GM12878 (cell line): ENCODE results near the gene SLC2A4RG. TPM values are rescaled to one million over a fixed set of nuclear protein-coding genes. Genes with fewer than 3 reads are reported as not detected.

ENCODE experiments used
- ATAC-seq: fragments of 200-7000 bp; cut with Tn5 transposase; 3 replicates; pipeline ENCODE4 v1.9.1; 2020; ENCODE audit warnings: mild to moderate bottlenecking, moderate library complexity
- BruUV-seq: library from RNA; stranded (reverse); fragments of 400-500 nt; replicated peaks from 2 replicates; lab custom pipeline; 2021; lab: Mats Ljungman, UMichigan
- CTCF ChIA-PET: fragments of 300-600 bp; sonication (Branson Sonifier 250); formaldehyde crosslinking; extraction: SDS; loops from one replicate; lab custom pipeline; 2021; ENCODE audit warnings: inconsistent platforms; lab: Yijun Ruan, JAX
- POLR2A ChIA-PET: fragments of 350-600 bp; formaldehyde crosslinking; extraction: SDS; loops from one replicate; lab custom pipeline; 2021; ENCODE audit warnings: inconsistent platforms; lab: Charles Lee
- RAD21 ChIA-PET: fragments of 300-600 bp; sonication (Branson Sonifier 250); formaldehyde crosslinking; loops from one replicate; lab custom pipeline; 2023; ENCODE audit warnings: antibody characterized with exemption; ENCODE audit not compliant: unreplicated experiment; lab: Charles Lee
- SMC1A ChIA-PET: fragments of 300-600 bp; sonication (Branson Sonifier 250); formaldehyde crosslinking; loops from one replicate; lab custom pipeline; 2023; ENCODE audit not compliant: unreplicated experiment, uncharacterized antibody; lab: Charles Lee
- DNase-seq: peaks from one replicate; pipeline ENCODE4 v3.0.0-alpha.2; 2011; ENCODE audit warnings: low read depth, low spot score
- FAIRE-seq: peaks from 3 replicates; lab custom pipeline; 2011; peaks lifted over from hg19 to GRCh38; lab: Jason Lieb, UNC
- H2AFZ ChIP-seq: 2 replicates; pipeline ENCODE4 v1.6.0; 2011; ENCODE audit warnings: low read depth, low read length, control low read depth; ENCODE audit not compliant: control insufficient read depth
- H3K27ac ChIP-seq: 2 replicates; pipeline ENCODE4 v1.5.1; 2011; ENCODE audit warnings: control low read depth; ENCODE audit not compliant: control insufficient read depth, insufficient read depth
- H3K27me3 ChIP-seq, 2 experiments: replicated peaks in 1 of 2; 2 replicates each; pipeline versions ENCODE4 v1.6.0 to v1.6.1; 2011; ENCODE audit warnings: low read length in 1 of 2; ENCODE audit not compliant: control insufficient read depth in 2 of 2, insufficient read depth in 2 of 2
- H3K36me3 ChIP-seq, 2 experiments: 2 replicates each; pipeline ENCODE4 v1.5.1; 2011; ENCODE audit warnings: low read length in 1 of 2; ENCODE audit not compliant: control insufficient read depth in 2 of 2, insufficient read depth in 2 of 2
- H3K4me1 ChIP-seq: 2 replicates; pipeline ENCODE4 v1.6.1; 2011; ENCODE audit warnings: mild to moderate bottlenecking, low read length, moderate library complexity, mixed read lengths; ENCODE audit not compliant: control insufficient read depth, insufficient read depth
- H3K4me2 ChIP-seq: 2 replicates; pipeline ENCODE4 v1.6.0; 2011; ENCODE audit warnings: control low read depth; ENCODE audit not compliant: control insufficient read depth, insufficient read depth
- H3K4me3 ChIP-seq: fragments of 200-600 bp; sonication (generic); 2 replicates; pipeline ENCODE4 v1.5.1; 2016
- H3K79me2 ChIP-seq: 2 replicates; pipeline ENCODE4 v1.6.0; 2011; ENCODE audit warnings: low read length; ENCODE audit not compliant: control insufficient read depth, insufficient read depth
- H3K9ac ChIP-seq: 2 replicates; pipeline ENCODE4 v1.8.0; 2011; ENCODE audit warnings: low read length, control low read depth, mixed read lengths; ENCODE audit not compliant: control insufficient read depth, insufficient read depth
- H3K9me3 ChIP-seq: replicated peaks from 3 replicates; pipeline ENCODE4 v1.5.1; 2011; ENCODE audit warnings: mild to moderate bottlenecking, low read length; ENCODE audit not compliant: control insufficient read depth, insufficient read depth
- H4K20me1 ChIP-seq: 2 replicates; pipeline ENCODE4 v1.6.0; 2011; ENCODE audit not compliant: control insufficient read depth, insufficient read depth
- BCL11A ChIP-seq: IDR thresholded peaks from 2 replicates; pipeline ENCODE4 v1.6.1; 2011; ENCODE audit warnings: low read depth, low read length
- CBX3 ChIP-seq: fragments of 200-600 bp; sonication (generic); IDR thresholded peaks from 2 replicates; pipeline ENCODE4 v1.6.1; 2016; ENCODE audit warnings: low read depth, borderline replicate concordance
- CBX5 ChIP-seq: sonication (generic); IDR thresholded peaks from 2 replicates; pipeline ENCODE4 v1.6.1; 2016; ENCODE audit warnings: low read depth, moderate library complexity, mild to moderate bottlenecking, inconsistent platforms
- EP300 ChIP-seq, 2 experiments: fragments of 150-350 bp in 1 of 2; IDR thresholded peaks; 2 replicates each; pipeline ENCODE4 v1.6.1; 2011 to 2012; ENCODE audit warnings: low read depth in 2 of 2, low read length in 2 of 2, borderline replicate concordance in 1 of 2, improper control_type of control experiment in 1 of 2, inconsistent platforms in 1 of 2; ENCODE audit not compliant: control insufficient read depth in 1 of 2
- FOXK2 ChIP-seq: fragments of 450-650 bp; IDR thresholded peaks from 2 replicates; pipeline ENCODE4 v1.6.1; 2017; ENCODE audit warnings: mild to moderate bottlenecking, moderate library complexity
- GABPA ChIP-seq: IDR thresholded peaks from 2 replicates; pipeline ENCODE4 v1.6.1; 2014; ENCODE audit warnings: antibody characterized with exemption, low read depth, mild to moderate bottlenecking, inconsistent platforms
- IKZF2 ChIP-seq, 2 experiments: fragments of 450-650 bp; IDR thresholded peaks; 2 replicates each; pipeline ENCODE4 v1.6.1; 2017; ENCODE audit warnings: mild to moderate bottlenecking in 2 of 2, moderate library complexity in 2 of 2
- POLR2AphosphoS2 ChIP-seq: IDR thresholded peaks from 2 replicates; pipeline ENCODE4 v1.6.1; 2011; ENCODE audit warnings: low read depth, mild to moderate bottlenecking, low read length, improper control_type of control experiment, moderate library complexity
- SMARCA5 ChIP-seq: fragments of 450-650 bp; IDR thresholded peaks from 2 replicates; pipeline ENCODE4 v1.6.1; 2017; ENCODE audit warnings: mild to moderate bottlenecking
- SMC3 ChIP-seq: IDR thresholded peaks from 2 replicates; pipeline ENCODE4 v1.6.1; 2011; ENCODE audit warnings: low read length, improper control_type of control experiment, borderline replicate concordance
- SREBF2 ChIP-seq: IDR thresholded peaks from 2 replicates; pipeline ENCODE4 v1.6.1; 2012; ENCODE audit warnings: mild to moderate bottlenecking, low read length
- TCF3 ChIP-seq: IDR thresholded peaks from 2 replicates; pipeline ENCODE4 v1.6.1; 2012; ENCODE audit warnings: low read depth, mild to moderate bottlenecking, low read length, borderline replicate concordance; ENCODE audit not compliant: insufficient read depth
- YBX1 ChIP-seq: fragments of 450-650 bp; IDR thresholded peaks from 2 replicates; pipeline ENCODE4 v1.6.1; 2016; ENCODE audit warnings: antibody characterized with exemption
- ZNF274 ChIP-seq: IDR thresholded peaks from one replicate; pipeline ENCODE4 v1.8.0; 2011; ENCODE audit not compliant: insufficient read length, insufficient read depth
- WGBS: methylation state at CpG from one replicate; pipeline ENCODE4 v1.1.6; 2016; ENCODE audit warnings: low lambda C conversion rate; ENCODE audit not compliant: insufficient replicate concordance, insufficient coverage; ENCODE audit errors: missing lambda C conversion rate; 5-methylcytosine and 5-hydroxymethylcytosine counted together
- in situ Hi-C: fragments of 300-500 bp; cut with MboI; formaldehyde crosslinking; loops from 9 replicates; pipeline ENCODE4 v1.14.3; 2018; ENCODE audit warnings: mixed read lengths
- intact Hi-C: fragments of 100-400 bp; cut with micrococcal nuclease; formaldehyde crosslinking; loops from one replicate; pipeline ENCODE4 v1.14.2; 2022; ENCODE audit not compliant: unreplicated experiment
- polyA plus RNA-seq, 11 experiments: library from polyadenylated mRNA; depleted of rRNA in 4 of 11; unstranded in 6 of 11; stranded (reverse) in 5 of 11; fragments of >200 nt; fragmentation: Nextera tagmentation in 4 of 11; fragmentation: Illumina TruSeq in 1 of 11; extraction: Ambion mirVana in 4 of 11; extraction: Trizol in 1 of 11; gene quantifications; 1 replicate in 1 of 11; 2 replicates in 10 of 11; pipeline versions ENCODE4 v1.2.1 to v1.2.3, GENCODE V29; 2011 to 2016; ENCODE audit warnings: inconsistent platforms in 2 of 11, missing spikeins in 2 of 11, low read depth in 1 of 11
- total RNA-seq, 4 experiments: library from RNA; depleted of rRNA in 3 of 4; stranded (reverse); fragments of >200 nt in 3 of 4; fragmentation: Illumina TruSeq in 1 of 4; extraction: Trizol in 1 of 4; gene quantifications; 2 replicates each; pipeline versions ENCODE4 v1.2.1 to v1.2.3, GENCODE V29; 2013 to 2021
- TF ChIP-seq, protein P1 (sequence below): fragments of 150-350 bp; IDR thresholded peaks from 2 replicates; pipeline ENCODE4 v1.6.1; 2014; ENCODE audit warnings: mild to moderate bottlenecking, low read depth, low read length
- TF ChIP-seq, protein P2 (sequence below): IDR thresholded peaks from 2 replicates; pipeline ENCODE4 v1.6.1; 2012; ENCODE audit warnings: low read depth, low read length, improper control_type of control experiment
- TF ChIP-seq, protein P3 (sequence below): fragments of 450-650 bp; IDR thresholded peaks from 2 replicates; pipeline ENCODE4 v1.6.1; 2016; ENCODE audit warnings: mild to moderate bottlenecking
- TF ChIP-seq, protein P4 (sequence below): IDR thresholded peaks from 2 replicates; pipeline ENCODE4 v1.6.1; 2012; ENCODE audit warnings: improper control_type of control experiment, low read depth, low read length; ENCODE audit not compliant: insufficient replicate concordance

The SLC2A4RG gene
- total and polyA plus RNA-seq, 10 of the 15 experiments (the other 5 are each of a cell fraction or from before 2014, with no cell fraction given) = 0.34 to 65.9 (median 13.3) TPM

DNA sequence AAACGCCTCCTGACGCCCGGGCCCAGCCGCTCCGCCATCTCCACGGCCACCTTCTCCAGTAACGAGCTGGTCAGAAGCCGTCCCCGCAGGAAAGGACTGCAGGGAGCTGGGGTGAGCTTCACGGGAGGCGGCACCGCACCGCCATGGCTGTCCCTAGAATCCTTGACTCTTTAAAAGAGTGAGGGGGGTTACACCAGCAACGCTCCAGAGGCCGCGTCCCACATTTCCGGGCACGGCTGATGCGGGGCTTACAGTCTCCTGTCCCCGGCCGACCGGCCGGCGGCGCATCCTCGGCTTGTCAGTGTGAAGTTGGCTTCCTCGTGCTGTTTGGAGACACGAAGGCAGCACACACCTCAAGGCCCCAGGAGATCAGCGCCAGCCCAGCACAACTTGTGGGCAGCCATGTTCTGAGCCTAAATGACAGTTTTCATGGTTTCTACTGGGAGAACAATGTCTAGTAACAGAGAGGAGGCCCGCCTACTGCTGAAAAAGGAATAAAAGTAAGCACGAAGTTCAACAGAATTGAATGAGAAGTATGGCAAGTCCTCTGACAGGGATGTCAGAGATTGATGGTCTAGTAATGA, 30.4 kb downstream of the SLC2A4RG start:
- WGBS = 79% methylated on average over 31 of the region's 31 CpGs
- CTCF ChIA-PET = no interaction called here
- no peak overlapping the region for H3K9ac ChIP-seq
- H3K4me3 ChIP-seq = no peak overlapping the region
- H2AFZ ChIP-seq = no peak overlapping the region
- POLR2A ChIA-PET = no interaction called here
- ATAC-seq (no peak), DNase-seq (no peak), FAIRE-seq (no peak)
- H3K9me3 ChIP-seq = no peaks in the 10 kb centered on the region
- no peaks in the 10 kb centered on the region for H3K79me2 ChIP-seq
- RAD21 ChIA-PET = no interaction called here
- intact Hi-C loops (no loop called here), in situ Hi-C loops (no loop called here)
- H3K4me1 ChIP-seq = no peaks in the 10 kb centered on the region
- no peaks in the 10 kb centered on the region for H3K36me3 ChIP-seq
- H3K27ac ChIP-seq = no peak overlapping the region
- H4K20me1 ChIP-seq = no peaks in the 10 kb centered on the region
- H3K4me2 ChIP-seq = no peak overlapping the region
- H3K27me3 ChIP-seq = no peaks in the 10 kb centered on the region
- no TSS peak for BruUV-seq
- SMC1A ChIA-PET = interaction anchor here (0.6 kb wide), 1 partner anchor 11 kb away, joined by 3 read pairs; no protein-coding TSS in a partner anchor
- no peak for TF ChIP-seq FOXK2
- TF ChIP-seq, protein P1, sequence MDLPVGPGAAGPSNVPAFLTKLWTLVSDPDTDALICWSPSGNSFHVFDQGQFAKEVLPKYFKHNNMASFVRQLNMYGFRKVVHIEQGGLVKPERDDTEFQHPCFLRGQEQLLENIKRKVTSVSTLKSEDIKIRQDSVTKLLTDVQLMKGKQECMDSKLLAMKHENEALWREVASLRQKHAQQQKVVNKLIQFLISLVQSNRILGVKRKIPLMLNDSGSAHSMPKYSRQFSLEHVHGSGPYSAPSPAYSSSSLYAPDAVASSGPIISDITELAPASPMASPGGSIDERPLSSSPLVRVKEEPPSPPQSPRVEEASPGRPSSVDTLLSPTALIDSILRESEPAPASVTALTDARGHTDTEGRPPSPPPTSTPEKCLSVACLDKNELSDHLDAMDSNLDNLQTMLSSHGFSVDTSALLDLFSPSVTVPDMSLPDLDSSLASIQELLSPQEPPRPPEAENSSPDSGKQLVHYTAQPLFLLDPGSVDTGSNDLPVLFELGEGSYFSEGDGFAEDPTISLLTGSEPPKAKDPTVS = no peak
- TF ChIP-seq EP300 (IDR thresholded peaks at IDR 0.05; ENCODE audit: borderline replicate concordance in 1 of 2, control insufficient read depth in 1 of 2, low read depth in 2 of 2, low read length in 2 of 2) = no peak
- TF ChIP-seq CBX5 = no peak
- no peak for TF ChIP-seq SMARCA5
- TF ChIP-seq YBX1 = no peak
- TF ChIP-seq, protein P2, sequence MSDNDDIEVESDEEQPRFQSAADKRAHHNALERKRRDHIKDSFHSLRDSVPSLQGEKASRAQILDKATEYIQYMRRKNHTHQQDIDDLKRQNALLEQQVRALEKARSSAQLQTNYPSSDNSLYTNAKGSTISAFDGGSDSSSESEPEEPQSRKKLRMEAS = no peak
- TF ChIP-seq, protein P3, sequence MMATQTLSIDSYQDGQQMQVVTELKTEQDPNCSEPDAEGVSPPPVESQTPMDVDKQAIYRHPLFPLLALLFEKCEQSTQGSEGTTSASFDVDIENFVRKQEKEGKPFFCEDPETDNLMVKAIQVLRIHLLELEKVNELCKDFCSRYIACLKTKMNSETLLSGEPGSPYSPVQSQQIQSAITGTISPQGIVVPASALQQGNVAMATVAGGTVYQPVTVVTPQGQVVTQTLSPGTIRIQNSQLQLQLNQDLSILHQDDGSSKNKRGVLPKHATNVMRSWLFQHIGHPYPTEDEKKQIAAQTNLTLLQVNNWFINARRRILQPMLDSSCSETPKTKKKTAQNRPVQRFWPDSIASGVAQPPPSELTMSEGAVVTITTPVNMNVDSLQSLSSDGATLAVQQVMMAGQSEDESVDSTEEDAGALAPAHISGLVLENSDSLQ = no peak
- TF ChIP-seq IKZF2 (IDR thresholded peaks at IDR 0.05) = no peak
- TF ChIP-seq TCF3 = no peak
- no peak for TF ChIP-seq BCL11A
- TF ChIP-seq POLR2AphosphoS2 = no peak
- no peak for TF ChIP-seq CBX3
- TF ChIP-seq GABPA = no peak
- TF ChIP-seq, protein P4, sequence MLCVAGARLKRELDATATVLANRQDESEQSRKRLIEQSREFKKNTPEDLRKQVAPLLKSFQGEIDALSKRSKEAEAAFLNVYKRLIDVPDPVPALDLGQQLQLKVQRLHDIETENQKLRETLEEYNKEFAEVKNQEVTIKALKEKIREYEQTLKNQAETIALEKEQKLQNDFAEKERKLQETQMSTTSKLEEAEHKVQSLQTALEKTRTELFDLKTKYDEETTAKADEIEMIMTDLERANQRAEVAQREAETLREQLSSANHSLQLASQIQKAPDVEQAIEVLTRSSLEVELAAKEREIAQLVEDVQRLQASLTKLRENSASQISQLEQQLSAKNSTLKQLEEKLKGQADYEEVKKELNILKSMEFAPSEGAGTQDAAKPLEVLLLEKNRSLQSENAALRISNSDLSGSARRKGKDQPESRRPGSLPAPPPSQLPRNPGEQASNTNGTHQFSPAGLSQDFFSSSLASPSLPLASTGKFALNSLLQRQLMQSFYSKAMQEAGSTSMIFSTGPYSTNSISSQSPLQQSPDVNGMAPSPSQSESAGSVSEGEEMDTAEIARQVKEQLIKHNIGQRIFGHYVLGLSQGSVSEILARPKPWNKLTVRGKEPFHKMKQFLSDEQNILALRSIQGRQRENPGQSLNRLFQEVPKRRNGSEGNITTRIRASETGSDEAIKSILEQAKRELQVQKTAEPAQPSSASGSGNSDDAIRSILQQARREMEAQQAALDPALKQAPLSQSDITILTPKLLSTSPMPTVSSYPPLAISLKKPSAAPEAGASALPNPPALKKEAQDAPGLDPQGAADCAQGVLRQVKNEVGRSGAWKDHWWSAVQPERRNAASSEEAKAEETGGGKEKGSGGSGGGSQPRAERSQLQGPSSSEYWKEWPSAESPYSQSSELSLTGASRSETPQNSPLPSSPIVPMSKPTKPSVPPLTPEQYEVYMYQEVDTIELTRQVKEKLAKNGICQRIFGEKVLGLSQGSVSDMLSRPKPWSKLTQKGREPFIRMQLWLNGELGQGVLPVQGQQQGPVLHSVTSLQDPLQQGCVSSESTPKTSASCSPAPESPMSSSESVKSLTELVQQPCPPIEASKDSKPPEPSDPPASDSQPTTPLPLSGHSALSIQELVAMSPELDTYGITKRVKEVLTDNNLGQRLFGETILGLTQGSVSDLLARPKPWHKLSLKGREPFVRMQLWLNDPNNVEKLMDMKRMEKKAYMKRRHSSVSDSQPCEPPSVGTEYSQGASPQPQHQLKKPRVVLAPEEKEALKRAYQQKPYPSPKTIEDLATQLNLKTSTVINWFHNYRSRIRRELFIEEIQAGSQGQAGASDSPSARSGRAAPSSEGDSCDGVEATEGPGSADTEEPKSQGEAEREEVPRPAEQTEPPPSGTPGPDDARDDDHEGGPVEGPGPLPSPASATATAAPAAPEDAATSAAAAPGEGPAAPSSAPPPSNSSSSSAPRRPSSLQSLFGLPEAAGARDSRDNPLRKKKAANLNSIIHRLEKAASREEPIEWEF = no peak
- no peak for TF ChIP-seq SMC3
- TF ChIP-seq SREBF2 = no peak
- no peak for TF ChIP-seq ZNF274
